Endothelial cell of umbilical vein (primary cell): ENCODE measurements around the gene DNAJC21. TPM values are rescaled to one million over a fixed set of nuclear protein-coding genes. Genes with fewer than 3 reads are reported as not detected.

Experiments used
- BruUV-seq: library from RNA; stranded (reverse); fragments of 400-500 nt; replicated peaks from 2 replicates; lab custom pipeline; 2021; lab: Mats Ljungman, UMichigan
- CTCF ChIA-PET: fragments of 300-600, 350-600 bp; sonication (Branson Sonifier 250); formaldehyde crosslinking; loops from one replicate; lab custom pipeline; 2021; ENCODE audit warnings: antibody characterized with exemption, inconsistent platforms; lab: Charles Lee
- POLR2A ChIA-PET: fragments of 300-600, 350-600 bp; sonication (Branson Sonifier 250); formaldehyde crosslinking; loops from one replicate; lab custom pipeline; 2021; ENCODE audit warnings: antibody characterized with exemption, inconsistent platforms; lab: Charles Lee
- DNase-seq: peaks from one replicate; pipeline ENCODE4 v3.0.0-alpha.2; 2011; ENCODE audit warnings: low read depth, low spot score
- FAIRE-seq: peaks from 2 replicates; lab custom pipeline; 2011; peaks lifted over from hg19 to GRCh38; lab: Jason Lieb, UNC
- H2AFZ ChIP-seq: 2 replicates; pipeline ENCODE4 v1.6.0; 2012; ENCODE audit warnings: low read depth, low read length, control low read depth, inconsistent platforms
- H3K27ac ChIP-seq: 2 replicates; pipeline ENCODE4 v1.5.1; 2011; ENCODE audit warnings: low read depth, mild to moderate bottlenecking, control low read depth, low read length, moderate library complexity; ENCODE audit not compliant: insufficient read depth
- H3K27me3 ChIP-seq, 2 experiments: 2 replicates each; pipeline versions ENCODE4 v1.6.0 to v1.6.1; 2011; ENCODE audit warnings: low read length in 2 of 2, mixed read lengths in 1 of 2; ENCODE audit not compliant: control insufficient read depth in 2 of 2, insufficient read depth in 2 of 2
- H3K36me3 ChIP-seq, 2 experiments: 2 replicates in 1 of 2; 3 replicates in 1 of 2; pipeline ENCODE4 v1.5.1; 2011; ENCODE audit warnings: low read length in 2 of 2, mild to moderate bottlenecking in 1 of 2, moderate library complexity in 1 of 2; ENCODE audit not compliant: control insufficient read depth in 2 of 2, insufficient read depth in 2 of 2; ENCODE audit errors: extremely low read depth in 1 of 2
- H3K4me1 ChIP-seq: 3 replicates; pipeline ENCODE4 v1.5.1; 2011; ENCODE audit warnings: mild to moderate bottlenecking, low read length; ENCODE audit not compliant: control insufficient read depth, insufficient read depth; ENCODE audit errors: extremely low read depth
- H3K4me2 ChIP-seq: 2 replicates; pipeline ENCODE4 v1.6.1; 2011; ENCODE audit warnings: low read length, control low read depth, mixed read lengths; ENCODE audit not compliant: insufficient read depth
- H3K4me3 ChIP-seq, 3 experiments: fragments of 200-600 bp in 1 of 3; sonication (generic), shearing (Covaris generic) in 1 of 3; replicated peaks in 1 of 3; 2 replicates each; pipeline ENCODE4 v1.5.1; 2011 to 2016; ENCODE audit warnings: control low read depth in 3 of 3, low read length in 3 of 3, mild to moderate bottlenecking in 2 of 3, inconsistent platforms in 1 of 3, low read depth in 1 of 3, moderate library complexity in 1 of 3; ENCODE audit not compliant: insufficient read depth in 1 of 3
- H3K79me2 ChIP-seq: 2 replicates; pipeline ENCODE4 v1.6.0; 2012; ENCODE audit warnings: low read length, inconsistent platforms; ENCODE audit not compliant: control insufficient read depth, insufficient read depth
- H3K9ac ChIP-seq: replicated peaks from 2 replicates; pipeline ENCODE3; 2011; ENCODE audit warnings: low read length, control low read depth; ENCODE audit not compliant: insufficient read depth; ENCODE audit errors: extremely low read depth
- H3K9me1 ChIP-seq: replicated peaks from 3 replicates; pipeline ENCODE4 v1.6.0; 2011; ENCODE audit warnings: mild to moderate bottlenecking, low read length; ENCODE audit not compliant: control insufficient read depth, insufficient read depth; ENCODE audit errors: extremely low read depth
- H3K9me3 ChIP-seq: replicated peaks from 2 replicates; pipeline ENCODE4 v1.5.1; 2012; ENCODE audit warnings: low read length, inconsistent platforms; ENCODE audit not compliant: control insufficient read depth, insufficient read depth
- H4K20me1 ChIP-seq: replicated peaks from 2 replicates; pipeline ENCODE3; 2011; ENCODE audit warnings: mild to moderate bottlenecking, low read length; ENCODE audit not compliant: control insufficient read depth, insufficient read depth; ENCODE audit errors: extremely low read depth
- EZH2 ChIP-seq: IDR thresholded peaks from 2 replicates; pipeline ENCODE4 v1.6.1; 2012; ENCODE audit warnings: borderline replicate concordance, low read depth, mild to moderate bottlenecking, moderate library complexity, low read length, inconsistent platforms; ENCODE audit not compliant: severe bottlenecking
- FOS ChIP-seq: IDR thresholded peaks from 2 replicates; pipeline ENCODE4 v1.6.1; 2011; ENCODE audit warnings: mild to moderate bottlenecking, low read length, moderate library complexity, borderline replicate concordance; ENCODE audit not compliant: insufficient read depth
- GATA2 ChIP-seq: IDR thresholded peaks from 2 replicates; pipeline ENCODE4 v1.7.0; 2011; ENCODE audit warnings: low read depth, mild to moderate bottlenecking, moderate library complexity, mixed read lengths, low read length; ENCODE audit not compliant: insufficient read length, insufficient read depth
- JUN ChIP-seq: IDR thresholded peaks from 2 replicates; pipeline ENCODE4 v1.6.1; 2011; ENCODE audit warnings: borderline replicate concordance, low read depth; ENCODE audit not compliant: insufficient read length, insufficient read depth
- MYC ChIP-seq: IDR thresholded peaks from one replicate; pipeline ENCODE4 v1.6.1; 2011; ENCODE audit warnings: mild to moderate bottlenecking, low read depth, low read length
- POLR2A ChIP-seq: IDR thresholded peaks from 2 replicates; pipeline ENCODE4 v1.6.1; 2012; ENCODE audit warnings: low read depth, mild to moderate bottlenecking, control low read depth, low read length
- POLR2AphosphoS5 ChIP-seq: IDR thresholded peaks from 2 replicates; pipeline ENCODE4 v1.6.1; 2012; ENCODE audit warnings: low read depth, mild to moderate bottlenecking, control low read depth, low read length, moderate library complexity; ENCODE audit not compliant: insufficient read depth
- dilution Hi-C: fragments of 300-500 bp; cut with MboI; formaldehyde crosslinking; loops from one replicate; pipeline ENCODE4 v1.15.0; 2019; ENCODE audit warnings: low sequenced_read_pairs; ENCODE audit not compliant: extremely low pct_ligation_motif_present
- intact Hi-C: fragments of 100-400 bp; cut with micrococcal nuclease; formaldehyde crosslinking; loops from one replicate; pipeline ENCODE4 v1.10.0; 2022
- polyA plus RNA-seq, 4 experiments: library from polyadenylated mRNA; depleted of rRNA in 3 of 4; stranded (reverse) in 3 of 4; unstranded in 1 of 4; fragments of >200 nt; gene quantifications; 2 replicates each; pipeline versions ENCODE4 v1.2.1 to v1.2.3, GENCODE V29; 2011 to 2012; ENCODE audit warnings: missing spikeins in 1 of 4
- total RNA-seq: library from RNA; stranded (reverse); gene quantifications from 2 replicates; pipeline ENCODE4 v1.2.3, GENCODE V29; 2021
- TF ChIP-seq, protein P1 (sequence below), 2 donors: IDR thresholded peaks; 1 replicate in 1 of 2; 2 replicates in 1 of 2; pipeline ENCODE4 v1.5.1; 2011; ENCODE audit warnings: low read length in 2 of 2, mild to moderate bottlenecking in 2 of 2, moderate library complexity in 2 of 2, control low read depth in 1 of 2, inconsistent platforms in 1 of 2, low read depth in 1 of 2; ENCODE audit not compliant: insufficient read depth in 1 of 2; ENCODE audit errors: extremely low read depth in 1 of 2
- TF ChIP-seq, protein P2 (sequence below): IDR thresholded peaks from 2 replicates; pipeline ENCODE4 v1.6.1; 2011; ENCODE audit not compliant: insufficient read depth, insufficient read length

Gene DNAJC21
- total and polyA plus RNA-seq, 2 donors (not counting 3 experiments of a cell fraction or from before 2014, with no cell fraction given) = 5.3 to 39.4 TPM

DNA sequence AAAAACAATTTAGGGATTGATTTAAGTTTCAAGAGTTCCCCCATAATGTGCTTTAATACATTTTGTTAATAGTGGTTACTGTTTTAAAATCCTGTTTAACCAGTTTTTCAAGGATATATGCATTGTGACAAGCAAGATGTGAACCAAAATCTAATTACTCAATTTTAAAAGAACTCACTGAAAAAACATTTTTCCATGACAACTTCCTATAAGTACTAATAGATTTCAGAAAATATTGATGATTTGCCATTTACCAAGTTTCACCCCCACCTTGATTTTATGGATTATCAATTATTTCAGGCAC lies 4.9 kb upstream of the DNAJC21 start:
- ChIA-PET CTCF (interaction anchor here (1.5 kb wide), 1 partner anchor 9 kb away, joined by 8 read pairs; the partner anchor contains the start of genes BRIX1 and RAD1), POLR2A (interaction anchor here (1.0 kb wide), 1 partner anchor 9 kb away, joined by 3 read pairs; the partner anchor contains the start of genes BRIX1 and RAD1)
- H4K20me1 ChIP-seq = no peaks in the 10 kb centered on the region
- H3K79me2 ChIP-seq = peaks cover 12% of the 10 kb centered on the region
- no peak overlapping the region for H3K4me3 ChIP-seq
- DNase-seq (no peak), FAIRE-seq (no peak)
- no peaks in the 10 kb centered on the region for H3K27me3 ChIP-seq
- H3K9me3 ChIP-seq = no peaks in the 10 kb centered on the region
- H2AFZ ChIP-seq = no peak overlapping the region
- TF ChIP-seq JUN = no peak
- TF ChIP-seq EZH2 = no peak
- no peak for TF ChIP-seq GATA2
- no peak for TF ChIP-seq MYC
- TF ChIP-seq, protein P1, sequence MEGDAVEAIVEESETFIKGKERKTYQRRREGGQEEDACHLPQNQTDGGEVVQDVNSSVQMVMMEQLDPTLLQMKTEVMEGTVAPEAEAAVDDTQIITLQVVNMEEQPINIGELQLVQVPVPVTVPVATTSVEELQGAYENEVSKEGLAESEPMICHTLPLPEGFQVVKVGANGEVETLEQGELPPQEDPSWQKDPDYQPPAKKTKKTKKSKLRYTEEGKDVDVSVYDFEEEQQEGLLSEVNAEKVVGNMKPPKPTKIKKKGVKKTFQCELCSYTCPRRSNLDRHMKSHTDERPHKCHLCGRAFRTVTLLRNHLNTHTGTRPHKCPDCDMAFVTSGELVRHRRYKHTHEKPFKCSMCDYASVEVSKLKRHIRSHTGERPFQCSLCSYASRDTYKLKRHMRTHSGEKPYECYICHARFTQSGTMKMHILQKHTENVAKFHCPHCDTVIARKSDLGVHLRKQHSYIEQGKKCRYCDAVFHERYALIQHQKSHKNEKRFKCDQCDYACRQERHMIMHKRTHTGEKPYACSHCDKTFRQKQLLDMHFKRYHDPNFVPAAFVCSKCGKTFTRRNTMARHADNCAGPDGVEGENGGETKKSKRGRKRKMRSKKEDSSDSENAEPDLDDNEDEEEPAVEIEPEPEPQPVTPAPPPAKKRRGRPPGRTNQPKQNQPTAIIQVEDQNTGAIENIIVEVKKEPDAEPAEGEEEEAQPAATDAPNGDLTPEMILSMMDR (IDR thresholded peaks at IDR 0.05; ENCODE audit: extremely low read depth in 1 of 2, insufficient read depth in 1 of 2, low read depth in 1 of 2, low read length in 2 of 2) = no peak
- TF ChIP-seq, protein P2, sequence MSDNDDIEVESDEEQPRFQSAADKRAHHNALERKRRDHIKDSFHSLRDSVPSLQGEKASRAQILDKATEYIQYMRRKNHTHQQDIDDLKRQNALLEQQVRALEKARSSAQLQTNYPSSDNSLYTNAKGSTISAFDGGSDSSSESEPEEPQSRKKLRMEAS = no peak
- no peak for TF ChIP-seq POLR2AphosphoS5
- TF ChIP-seq POLR2A = no peak
- no peak for TF ChIP-seq FOS
- intact Hi-C loops (loop anchor here (1.0 kb wide), 1 partner anchor 9 kb away; the partner anchor contains the start of genes BRIX1 and RAD1), dilution Hi-C loops (loop anchor here (25.0 kb wide), 1 partner anchor 437 kb away; no protein-coding TSS in a partner anchor)
- no peaks in the 10 kb centered on the region for H3K9me1 ChIP-seq
- H3K4me2 ChIP-seq = no peak overlapping the region
- BruUV-seq = no TSS peak
- H3K4me1 ChIP-seq = peaks cover 19% of the 10 kb centered on the region
- peaks cover 5 to 33% of the 10 kb centered on the region in 2 experiments for H3K36me3 ChIP-seq
- H3K9ac ChIP-seq = no peak overlapping the region
- H3K27ac ChIP-seq = no peak overlapping the region
